Glomerular visceral epithelial cell (primary cell): ENCODE results near the gene DDN.

Source experiments
- DNase-seq: peaks from one replicate; pipeline ENCODE4 v3.0.0-alpha.2; 2016; ENCODE audit errors: extremely low spot score

Gene DDN

GRCh38 chr12:49013428-49013827 is 14.3 kb upstream of the DDN start:
- DNase-seq = no peak

GRCh38 chr12:49012739-49013138 is 13.6 kb upstream of the DDN start:
- no peak for DNase-seq

GRCh38 chr12:49010092-49010668 is 11.0 kb upstream of the DDN start:
- DNase-seq = no peak

DNA sequence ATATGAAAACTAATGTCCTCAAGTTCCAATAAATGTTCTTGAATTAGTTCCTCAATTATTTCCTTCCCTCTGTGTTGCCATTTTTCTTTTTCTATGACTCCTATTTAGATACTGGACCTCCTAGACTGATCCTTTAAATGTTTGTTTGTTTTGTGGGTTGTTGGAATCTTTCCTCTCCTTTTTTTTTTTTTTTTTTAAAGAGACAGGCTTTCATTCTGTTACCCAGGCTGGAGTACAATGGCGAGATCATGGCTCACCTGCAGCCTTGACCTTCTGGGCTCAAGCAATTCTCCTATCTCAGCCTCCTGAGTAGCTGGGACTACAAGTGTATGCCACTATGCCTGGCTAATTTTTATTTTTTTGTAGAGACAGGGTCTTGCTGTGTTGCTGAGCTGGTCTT is 9.8 kb upstream of the DDN start:
- DNase-seq = no peak

DNA sequence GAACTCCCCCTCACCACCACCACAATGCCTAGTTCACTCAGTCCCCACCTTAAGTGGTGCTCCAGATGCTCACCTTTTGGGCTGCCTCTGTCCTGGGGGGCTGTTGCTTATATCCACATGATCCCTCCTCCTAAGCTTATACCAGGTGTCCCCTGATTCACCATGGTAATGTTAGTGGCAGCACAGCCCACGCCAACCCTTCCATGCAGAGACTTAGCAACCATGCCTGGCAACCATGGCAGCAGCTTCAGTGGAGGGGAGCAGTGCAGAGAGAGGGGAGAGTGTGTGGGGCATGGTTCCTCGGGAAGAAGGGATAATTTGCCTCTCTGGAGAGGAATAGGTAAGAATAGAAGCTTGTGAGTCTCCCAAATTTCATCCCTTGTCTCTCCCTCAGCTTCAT is 1.2 kb upstream of the DDN start:
- no peak for DNase-seq

- no peak for DNase-seq
Measured at GRCh38 chr12:48998497-48999353, 450 bp downstream of the DDN start.

GRCh38 chr12:48997719-48998496 is 1.3 kb downstream of the DDN start:
- no peak for DNase-seq

GRCh38 chr12:48996794-48997718 is 2.1 kb downstream of the DDN start:
- DNase-seq = peak; percentile 55

DNA sequence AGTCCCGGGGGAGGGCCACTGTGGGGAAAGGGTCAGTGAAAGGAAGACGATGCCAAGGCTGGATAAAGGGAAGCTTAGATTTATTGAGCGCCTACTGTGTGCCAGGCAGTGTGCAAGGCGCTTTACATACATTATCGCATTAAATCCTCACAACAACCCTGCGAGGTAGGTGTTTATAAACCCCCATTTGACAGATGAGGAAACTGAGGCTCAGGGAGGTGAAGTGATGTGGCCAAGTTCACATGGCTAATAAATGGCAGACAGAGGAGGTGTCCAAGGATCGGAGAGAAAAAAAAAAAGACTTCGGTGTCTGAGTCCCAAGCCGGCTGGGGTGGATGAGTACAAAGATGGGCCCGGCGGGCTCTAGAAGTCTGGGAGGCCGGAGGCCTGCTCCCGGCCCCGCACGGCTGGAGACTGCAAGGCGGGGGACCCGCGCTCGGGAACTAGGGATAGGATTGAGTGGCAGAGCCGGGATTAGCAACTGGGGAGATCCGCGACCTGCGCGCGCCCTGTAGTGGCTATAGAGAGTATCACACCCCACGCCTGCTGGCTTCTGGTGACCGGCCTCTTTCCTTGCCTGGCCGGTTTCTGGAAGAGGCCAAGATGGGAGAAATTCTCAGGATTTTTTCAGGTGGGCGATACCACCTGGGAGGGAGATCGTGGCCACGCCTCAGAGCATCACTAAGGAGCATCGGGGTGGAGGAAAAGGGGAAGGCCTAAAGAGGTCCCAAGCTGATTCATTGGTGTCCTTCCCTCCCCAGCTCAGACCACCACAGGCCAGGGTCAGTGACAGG is 3.9 kb downstream of the DDN start:
- peak; percentile 79 for DNase-seq

DNA sequence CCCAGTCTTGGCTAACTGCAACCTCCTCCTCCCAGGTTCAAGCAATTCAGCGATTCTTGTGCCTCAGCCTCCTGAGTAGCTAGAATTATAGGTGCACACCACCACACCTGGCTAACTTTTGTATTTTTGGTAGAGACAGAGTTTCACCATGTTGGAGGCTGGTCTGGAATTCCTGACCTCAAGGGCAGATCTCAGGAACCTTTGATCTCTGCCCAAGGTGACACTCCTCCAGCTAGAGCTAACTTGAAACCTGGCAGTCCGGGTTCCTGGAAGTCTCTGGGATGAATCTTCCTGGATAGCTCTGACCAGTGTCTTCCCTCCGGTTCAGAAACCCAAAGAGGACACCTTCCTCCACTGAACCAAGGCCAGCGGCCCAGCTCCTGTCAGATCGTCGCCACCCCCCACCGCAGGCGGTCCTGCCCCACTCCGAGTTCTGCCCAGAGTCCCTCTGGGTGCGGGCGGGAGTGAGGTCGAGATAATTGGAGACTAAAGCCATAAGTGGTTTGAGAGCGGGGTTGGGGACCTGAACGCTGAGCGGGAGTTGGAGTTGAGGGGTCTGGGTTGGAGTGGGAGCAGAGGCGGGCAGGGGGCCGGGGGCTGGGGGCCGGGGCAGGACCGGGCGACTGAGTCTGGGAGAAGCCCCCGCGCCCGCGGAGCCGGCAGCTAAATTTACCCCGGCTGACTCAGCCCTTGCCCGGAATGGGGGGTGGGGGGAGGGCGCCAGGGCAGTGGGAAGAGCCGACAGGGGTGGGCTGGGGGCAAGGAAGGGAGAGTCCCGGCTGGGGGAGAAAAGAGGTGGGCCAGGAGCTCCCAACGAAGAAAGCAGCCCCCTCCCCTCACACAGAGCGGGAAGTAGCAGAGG is 4.7 kb downstream of the DDN start:
- no peak for DNase-seq

- no peak for DNase-seq
Measured at GRCh38 chr12:48993787-48994186, 5.4 kb downstream of the DDN start.

DNA sequence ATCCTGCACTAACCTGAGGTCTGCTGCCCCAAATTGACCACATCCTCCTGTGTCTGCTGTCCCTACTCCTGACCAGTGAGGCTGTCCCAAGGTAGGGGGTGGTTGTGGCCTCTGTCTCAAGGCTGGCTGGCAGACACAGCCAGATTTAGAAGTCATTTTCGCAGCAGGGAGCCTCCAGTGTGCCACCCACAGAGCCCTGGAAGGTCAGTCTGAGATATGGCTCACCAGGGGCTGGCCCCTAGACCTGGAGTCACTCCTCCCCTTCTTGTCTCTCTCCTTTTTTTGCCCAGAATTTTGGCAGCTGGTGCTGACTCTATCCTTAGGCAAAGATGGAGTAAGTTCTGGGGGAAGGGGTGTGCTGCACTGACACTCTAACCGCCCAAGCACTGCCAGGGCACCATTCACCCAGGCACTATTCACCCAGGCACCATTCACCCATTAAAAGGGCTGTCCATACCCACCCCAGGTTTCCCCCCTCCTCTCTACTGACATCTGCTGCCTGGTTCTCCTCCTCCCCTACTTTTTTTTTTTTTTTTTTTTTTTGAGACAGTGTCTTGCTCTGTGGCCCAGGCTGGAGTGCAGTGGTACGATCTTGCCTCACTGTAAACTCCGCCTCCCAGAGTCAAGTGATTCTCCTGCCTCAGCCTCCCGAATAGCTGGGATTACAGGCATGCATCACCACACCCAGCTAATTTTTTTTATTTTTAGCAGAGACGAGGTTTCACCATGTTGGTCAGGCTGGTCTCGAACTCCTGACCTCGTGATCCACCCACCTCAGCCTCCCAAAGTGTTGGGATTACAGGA is 7.7 kb downstream of the DDN start:
- DNase-seq = no peak

GRCh38 chr12:48990552-48990951 is 8.6 kb downstream of the DDN start:
- no peak for DNase-seq

- DNase-seq = peak; percentile 55
Measured at GRCh38 chr12:48988030-48988649, 11.0 kb downstream of the DDN start.

GRCh38 chr12:48986720-48987291 is 12.4 kb downstream of the DDN start:
- no peak for DNase-seq

DNA sequence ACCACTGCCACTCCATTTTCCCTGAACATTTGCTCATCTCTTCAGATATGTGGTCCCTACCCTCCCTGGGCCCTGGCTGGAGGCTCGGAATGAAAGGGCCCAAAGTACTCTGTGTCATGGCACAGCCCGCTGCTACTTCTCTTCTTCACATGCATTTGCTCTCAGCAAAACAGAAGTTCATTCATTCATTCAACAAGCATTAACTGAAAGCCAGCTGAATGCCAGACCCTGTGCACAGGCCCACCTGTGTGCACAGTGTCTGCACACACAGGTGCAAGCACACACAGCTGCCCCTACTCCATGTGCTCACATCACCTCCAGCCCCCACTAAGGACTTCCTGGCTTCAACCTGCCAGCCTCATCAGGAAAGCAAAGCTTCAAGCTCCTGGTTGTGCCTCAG is 13.3 kb downstream of the DDN start:
- DNase-seq = no peak

DNA sequence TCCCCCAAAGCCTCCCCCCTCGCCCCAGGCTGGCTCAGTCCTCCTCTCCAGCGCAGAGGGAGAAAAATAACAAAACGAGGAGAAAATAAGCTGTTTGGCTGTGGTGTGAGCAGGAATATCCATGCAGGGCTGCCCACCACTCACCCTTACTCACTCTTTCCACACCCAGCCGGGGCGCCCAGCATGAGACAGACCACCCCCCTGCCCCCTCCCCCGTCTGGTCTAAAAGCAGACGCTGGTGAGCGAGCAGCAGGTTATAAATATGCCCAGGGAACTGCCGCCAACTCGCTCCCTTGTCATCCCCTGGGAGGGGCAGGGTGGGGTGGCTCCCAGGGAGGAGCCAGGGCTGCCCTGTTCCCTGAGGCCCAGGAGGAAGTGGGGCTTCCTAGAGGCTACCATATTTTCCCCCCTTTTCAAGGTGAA is 13.7 kb downstream of the DDN start:
- DNase-seq = no peak

DNA sequence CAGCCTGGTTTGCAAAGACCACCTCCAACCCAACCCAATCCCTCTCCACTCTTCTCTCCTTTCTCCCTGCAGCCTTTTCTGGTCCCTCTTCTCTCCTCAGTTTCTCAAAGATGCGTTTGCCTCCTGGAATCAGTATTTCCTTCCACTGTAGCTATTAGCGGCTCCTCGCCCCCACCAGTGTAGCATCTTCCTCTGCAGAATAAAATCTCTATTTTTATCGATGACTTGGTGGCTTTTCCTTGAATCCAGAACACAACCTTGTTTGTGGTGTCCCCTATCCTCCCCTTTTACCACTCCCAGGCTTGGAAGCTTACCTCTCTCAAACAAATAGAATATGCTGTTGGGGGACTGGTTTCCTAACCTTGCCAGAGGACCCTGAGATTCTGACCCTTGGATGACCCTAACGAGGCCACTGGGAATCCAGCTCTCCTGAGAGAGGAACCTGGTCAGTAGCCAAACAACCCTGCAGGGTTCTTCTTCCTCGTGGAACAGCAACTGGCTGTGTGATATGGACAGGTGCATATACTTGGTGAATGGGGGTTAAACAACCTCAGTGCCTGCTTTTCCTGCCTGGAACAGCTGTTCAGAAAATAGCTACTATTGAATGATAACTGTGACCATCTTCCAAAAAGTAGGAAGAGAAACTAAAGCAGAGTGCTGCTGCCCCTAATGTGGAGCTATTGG is 16.6 kb downstream of the DDN start:
- no peak for DNase-seq
